B cell (primary cell): Measurements from ENCODE around the gene DLK1. TPM values are rescaled to one million over a fixed set of nuclear protein-coding genes. Genes with fewer than 3 reads are reported as not detected.

Experiments used
- ATAC-seq: fragments of 200-7000 bp; cut with Tn5 transposase; one replicate; pipeline ENCODE4 v1.10.0; 2021; ENCODE audit warnings: low read depth, mild to moderate bottlenecking, moderate number of reproducible peaks, moderate library complexity
- CTCF ChIA-PET: fragments of 350-600 bp; sonication (Branson Sonifier 250); formaldehyde crosslinking; loops from one replicate; lab custom pipeline; 2021; ENCODE audit warnings: antibody characterized with exemption, inconsistent platforms; lab: Charles Lee
- POLR2A ChIA-PET: fragments of 350-600 bp; sonication (Branson Sonifier 250); formaldehyde crosslinking; loops from one replicate; lab custom pipeline; 2021; ENCODE audit warnings: antibody characterized with exemption; lab: Charles Lee
- DNase-seq: peaks from one replicate; pipeline ENCODE4 v3.0.0; 2013
- H2AFZ ChIP-seq: 2 replicates; pipeline ENCODE4 v1.6.1; 2012; ENCODE audit warnings: mild to moderate bottlenecking, low read depth, low read length; ENCODE audit not compliant: insufficient read depth, poor library complexity, severe bottlenecking
- H3K27ac ChIP-seq, 2 donors: 1 replicate in 1 of 2; 2 replicates in 1 of 2; pipeline ENCODE4 v1.5.1; 2012 to 2013; ENCODE audit warnings: low read length in 2 of 2, mild to moderate bottlenecking in 2 of 2, moderate library complexity in 1 of 2
- H3K27me3 ChIP-seq, 4 experiments: fragments of 200-600 bp in 1 of 4; sonication (generic) in 1 of 4; replicated peaks in 1 of 4; 1 replicate in 2 of 4; 2 replicates in 2 of 4; pipeline versions ENCODE4 v1.6.1 to v1.7.0; 2013 to 2016; ENCODE audit warnings: low read length in 3 of 4, mild to moderate bottlenecking in 2 of 4, mixed read lengths in 1 of 4, moderate library complexity in 1 of 4; ENCODE audit not compliant: insufficient read depth in 4 of 4, control insufficient read depth in 3 of 4; ENCODE audit errors: control extremely low read depth in 1 of 4
- H3K36me3 ChIP-seq, 2 experiments: replicated peaks in 1 of 2; 1 replicate in 1 of 2; 2 replicates in 1 of 2; pipeline versions ENCODE4 v1.6.1 to v1.7.1; 2013; ENCODE audit warnings: low read length in 1 of 2; ENCODE audit not compliant: insufficient read depth in 2 of 2, control insufficient read depth in 1 of 2; ENCODE audit errors: control extremely low read depth in 1 of 2, extremely low read depth in 1 of 2
- H3K4me1 ChIP-seq, 2 donors: fragments of 200-600 bp in 1 of 2; sonication (generic) in 1 of 2; 1 replicate in 1 of 2; 2 replicates in 1 of 2; pipeline versions ENCODE4 v1.5.1 to v1.6.1; 2013 to 2017; ENCODE audit warnings: low read length in 2 of 2; ENCODE audit not compliant: control insufficient read depth in 2 of 2, insufficient read depth in 2 of 2
- H3K4me2 ChIP-seq: replicated peaks from 2 replicates; pipeline ENCODE3; 2012; ENCODE audit warnings: mild to moderate bottlenecking, low read depth, low read length; ENCODE audit not compliant: poor library complexity, severe bottlenecking
- H3K4me3 ChIP-seq, 5 experiments: fragments of 200-600 bp in 1 of 5; sonication (generic) in 1 of 5; 1 replicate in 3 of 5; 2 replicates in 2 of 5; pipeline versions ENCODE4 v1.5.1 to v1.7.0; 2011 to 2016; ENCODE audit warnings: low read length in 4 of 5, mild to moderate bottlenecking in 4 of 5, low read depth in 2 of 5, control low read depth in 1 of 5, moderate library complexity in 1 of 5; ENCODE audit not compliant: insufficient read depth in 1 of 5; ENCODE audit errors: control extremely low read depth in 1 of 5, extremely low read depth in 1 of 5
- H3K79me2 ChIP-seq: fragments of 200-600 bp; sonication (generic); one replicate; pipeline ENCODE4 v1.6.0; 2016; ENCODE audit warnings: low read length; ENCODE audit not compliant: control insufficient read depth, insufficient read depth
- H3K9ac ChIP-seq: fragments of 200-600 bp; sonication (generic); 2 replicates; pipeline ENCODE4 v1.6.1; 2017; ENCODE audit warnings: mild to moderate bottlenecking, low read length, moderate library complexity
- H3K9me3 ChIP-seq, 3 donors: one replicate each; pipeline versions ENCODE4 v1.6.1 to v1.7.1; 2013; ENCODE audit warnings: low read length in 2 of 3; ENCODE audit not compliant: control insufficient read depth in 2 of 3, insufficient read depth in 1 of 3; ENCODE audit errors: control extremely low read depth in 1 of 3
- H4K20me1 ChIP-seq: 2 replicates; pipeline ENCODE4 v1.6.0; 2012; ENCODE audit warnings: mild to moderate bottlenecking, low read length; ENCODE audit not compliant: insufficient read depth, control insufficient read depth, poor library complexity, severe bottlenecking
- H3K27ac Mint-ChIP-seq: one replicate; pipeline ENCODE4 v1.8.0; 2021; ENCODE audit warnings: mixed read lengths
- H3K27me3 Mint-ChIP-seq: one replicate; pipeline ENCODE4 v1.8.0; 2021; ENCODE audit warnings: mixed read lengths
- H3K4me1 Mint-ChIP-seq: one replicate; pipeline ENCODE4 v1.8.0; 2021; ENCODE audit warnings: mixed read lengths
- H3K4me3 Mint-ChIP-seq: one replicate; pipeline ENCODE4 v1.8.0; 2021; ENCODE audit warnings: mixed read lengths
- H3K9me3 Mint-ChIP-seq: one replicate; pipeline ENCODE4 v1.8.0; 2022; ENCODE audit warnings: mixed read lengths; ENCODE audit not compliant: insufficient read depth
- EZH2 ChIP-seq: IDR thresholded peaks from 2 replicates; pipeline ENCODE4 v1.6.1; 2012; ENCODE audit warnings: borderline replicate concordance, low read depth, mild to moderate bottlenecking, moderate library complexity, low read length; ENCODE audit not compliant: insufficient read depth, poor library complexity, severe bottlenecking
- WGBS: methylation state at CpG from one replicate; pipeline ENCODE4 v1.1.5; 2013; ENCODE audit warnings: missing lambda C conversion rate; ENCODE audit not compliant: insufficient coverage; 5-methylcytosine and 5-hydroxymethylcytosine counted together
- intact Hi-C: fragments of 100-400 bp; cut with micrococcal nuclease; formaldehyde crosslinking; loops from one replicate; pipeline ENCODE4 v1.10.0; 2022
- polyA plus RNA-seq: library from polyadenylated mRNA; depleted of rRNA; stranded (reverse); fragments of >200 nt; gene quantifications from 2 replicates; pipeline ENCODE4 v1.2.3, GENCODE V29; 2012
- total RNA-seq, 2 donors: library from RNA; stranded (reverse); fragments of 120-200 nt in 1 of 2; gene quantifications; 1 replicate in 1 of 2; 2 replicates in 1 of 2; pipeline versions ENCODE4 v1.2.3 to v1.2.4, GENCODE V29; 2013 to 2022
- TF ChIP-seq, protein P1 (sequence below): fragments of 200-600 bp; IDR thresholded peaks from one replicate; pipeline ENCODE4 v1.8.0; 2022; ENCODE audit warnings: antibody characterized with exemption, mild to moderate bottlenecking

Gene DLK1
- total and polyA plus RNA-seq, 2 donors (not counting 1 experiment from before 2014, with no cell fraction given): not detected

DNA sequence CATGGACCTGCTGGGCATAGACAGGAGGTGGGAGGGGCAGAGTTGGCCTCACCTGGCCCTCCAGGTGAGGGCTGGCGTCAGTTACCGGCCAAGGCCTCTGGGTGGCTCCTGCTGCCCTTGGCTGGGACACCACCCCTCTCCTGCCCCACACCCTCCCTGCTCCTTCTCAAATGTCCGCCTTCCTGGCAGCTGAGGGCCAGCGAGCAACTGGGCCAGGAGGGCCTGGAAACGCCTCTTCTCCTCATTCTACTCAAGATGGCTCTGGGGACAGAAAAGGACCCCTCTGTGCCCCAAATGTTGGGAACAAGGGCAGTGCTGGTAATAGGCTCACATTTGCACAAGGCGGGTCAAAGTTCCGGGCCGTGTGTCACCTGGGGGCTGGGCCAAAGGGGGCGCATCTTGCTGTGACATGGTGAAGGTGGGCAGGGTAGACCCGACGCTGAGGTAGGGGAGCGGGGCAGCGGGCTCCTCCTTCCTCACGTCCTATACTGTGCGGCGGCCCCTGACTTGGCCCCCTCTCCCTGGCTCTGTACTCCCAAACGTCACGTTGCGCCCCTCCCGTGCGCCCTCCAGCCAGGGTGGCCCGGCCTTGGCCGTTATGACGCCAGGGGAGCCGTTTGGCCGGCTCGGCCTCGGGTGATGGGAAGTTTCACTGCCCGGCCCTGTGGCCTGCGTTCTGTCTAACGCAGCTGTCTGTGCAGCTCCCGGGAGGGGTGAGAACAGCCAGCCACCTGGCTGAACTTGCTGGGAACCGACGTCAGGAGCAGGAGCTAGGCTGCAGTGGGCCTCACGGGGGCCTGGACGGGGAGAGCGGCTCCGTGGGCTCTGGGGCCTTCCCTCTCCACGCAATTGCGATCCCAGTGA lies 18.0 kb upstream of the DLK1 start:
- no peak overlapping the region for H3K9ac ChIP-seq
- Mint-ChIP-seq H3K4me3 (no peak overlapping the region), H3K9me3 (no peaks in the 10 kb centered on the region), H3K27me3 (peaks cover 30% of the 10 kb centered on the region), H3K4me1 (peaks cover 4% of the 10 kb centered on the region), H3K27ac (no peak overlapping the region)
- peaks cover 0 to 14% (median 1%) of the 10 kb centered on the region in 4 experiments for H3K27me3 ChIP-seq
- H2AFZ ChIP-seq: no peak overlapping the region
- intact Hi-C loops: no loop called here
- TF ChIP-seq, protein P1, sequence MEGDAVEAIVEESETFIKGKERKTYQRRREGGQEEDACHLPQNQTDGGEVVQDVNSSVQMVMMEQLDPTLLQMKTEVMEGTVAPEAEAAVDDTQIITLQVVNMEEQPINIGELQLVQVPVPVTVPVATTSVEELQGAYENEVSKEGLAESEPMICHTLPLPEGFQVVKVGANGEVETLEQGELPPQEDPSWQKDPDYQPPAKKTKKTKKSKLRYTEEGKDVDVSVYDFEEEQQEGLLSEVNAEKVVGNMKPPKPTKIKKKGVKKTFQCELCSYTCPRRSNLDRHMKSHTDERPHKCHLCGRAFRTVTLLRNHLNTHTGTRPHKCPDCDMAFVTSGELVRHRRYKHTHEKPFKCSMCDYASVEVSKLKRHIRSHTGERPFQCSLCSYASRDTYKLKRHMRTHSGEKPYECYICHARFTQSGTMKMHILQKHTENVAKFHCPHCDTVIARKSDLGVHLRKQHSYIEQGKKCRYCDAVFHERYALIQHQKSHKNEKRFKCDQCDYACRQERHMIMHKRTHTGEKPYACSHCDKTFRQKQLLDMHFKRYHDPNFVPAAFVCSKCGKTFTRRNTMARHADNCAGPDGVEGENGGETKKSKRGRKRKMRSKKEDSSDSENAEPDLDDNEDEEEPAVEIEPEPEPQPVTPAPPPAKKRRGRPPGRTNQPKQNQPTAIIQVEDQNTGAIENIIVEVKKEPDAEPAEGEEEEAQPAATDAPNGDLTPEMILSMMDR: no peak
- TF ChIP-seq EZH2: no peak
- H3K27ac ChIP-seq: no peak overlapping the region
- POLR2A ChIA-PET: no interaction called here
- peaks cover 0 to 1% of the 10 kb centered on the region in 2 donors for H3K4me1 ChIP-seq
- H3K79me2 ChIP-seq: no peaks in the 10 kb centered on the region
- DNase-seq (no peak), ATAC-seq (no peak)
- CTCF ChIA-PET: no interaction called here
- H3K4me3 ChIP-seq: no peak overlapping the region
- peaks cover 0 to 19% (median 0%) of the 10 kb centered on the region in 3 donors for H3K9me3 ChIP-seq
- H3K36me3 ChIP-seq: no peaks in the 10 kb centered on the region
- no peaks in the 10 kb centered on the region for H4K20me1 ChIP-seq
- no peak overlapping the region for H3K4me2 ChIP-seq
- 93% methylated on average over 35 of the region's 40 CpGs for WGBS
